AG20443 (cell line): Measurements from ENCODE around the gene FHIT.
A peak's percentile ranks its signal among the peaks of the same experiment; 100 is the strongest.

ENCODE experiments used
- DNase-seq: peaks from one replicate; pipeline ENCODE4 v3.0.0; 2012; ENCODE audit warnings: low spot score, mixed read lengths

FHIT gene

GRCh38 chr3:60160111-60160821 is 1091.0 kb downstream of the FHIT start:
- no peak for DNase-seq

DNA sequence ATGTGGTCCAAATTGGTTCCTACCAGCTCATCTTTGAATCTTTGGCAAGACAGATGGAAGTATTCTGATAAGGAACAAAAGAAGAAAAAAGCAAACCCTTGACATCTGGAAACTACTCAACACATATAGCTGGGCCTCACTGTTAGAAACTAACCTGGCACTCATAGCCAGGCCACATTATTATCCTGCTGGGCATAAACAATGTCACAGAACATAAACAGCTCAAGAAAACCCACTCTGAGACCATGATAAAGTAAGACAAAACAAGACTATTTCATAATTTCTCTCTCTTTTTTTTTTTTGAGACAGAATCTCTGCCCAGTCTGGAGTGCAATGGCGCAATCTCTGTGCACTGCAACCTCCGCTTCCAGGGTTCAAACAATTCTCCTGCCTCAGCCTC is 1093.2 kb downstream of the FHIT start:
- no peak for DNase-seq

- no peak for DNase-seq
These were observed 1097.2 kb downstream of the FHIT start for GRCh38 chr3:60154011-60154410.

DNA sequence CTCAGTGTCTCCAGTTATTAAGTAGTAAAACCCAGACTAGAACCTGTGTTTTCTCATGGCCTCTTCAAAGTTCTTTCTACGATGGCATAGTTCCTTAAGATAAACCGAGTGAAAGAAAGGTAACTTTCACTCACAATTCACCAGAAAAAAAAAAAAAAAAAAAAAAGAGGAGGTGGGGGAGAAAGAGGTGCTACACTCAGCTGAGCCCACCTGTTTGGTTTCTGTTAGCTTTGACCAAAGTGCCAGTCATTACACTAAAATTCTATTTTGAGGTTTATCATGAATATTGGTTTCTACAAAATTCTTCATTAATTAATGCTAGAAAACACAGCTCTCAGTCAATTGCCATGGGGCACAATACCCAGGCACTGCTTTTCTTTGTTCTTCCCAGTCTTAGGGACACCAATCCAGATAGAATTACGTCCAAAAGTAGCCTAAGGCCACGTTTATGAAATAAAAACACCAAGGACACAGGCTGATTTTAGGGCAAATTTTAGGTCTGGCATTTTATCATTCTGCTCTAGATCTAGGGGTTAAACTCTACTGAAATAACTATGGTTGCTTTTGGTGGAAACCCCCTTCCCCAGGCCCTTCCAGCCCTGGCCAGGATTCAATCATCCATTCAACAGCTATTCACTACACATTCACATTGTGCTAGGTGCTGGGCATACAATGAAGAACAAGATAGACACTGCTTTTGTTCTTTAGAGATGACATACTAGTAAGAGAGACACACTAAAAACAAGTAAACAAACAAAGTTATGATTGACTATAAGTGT is 1097.8 kb downstream of the FHIT start:
- DNase-seq, result no peak

DNA sequence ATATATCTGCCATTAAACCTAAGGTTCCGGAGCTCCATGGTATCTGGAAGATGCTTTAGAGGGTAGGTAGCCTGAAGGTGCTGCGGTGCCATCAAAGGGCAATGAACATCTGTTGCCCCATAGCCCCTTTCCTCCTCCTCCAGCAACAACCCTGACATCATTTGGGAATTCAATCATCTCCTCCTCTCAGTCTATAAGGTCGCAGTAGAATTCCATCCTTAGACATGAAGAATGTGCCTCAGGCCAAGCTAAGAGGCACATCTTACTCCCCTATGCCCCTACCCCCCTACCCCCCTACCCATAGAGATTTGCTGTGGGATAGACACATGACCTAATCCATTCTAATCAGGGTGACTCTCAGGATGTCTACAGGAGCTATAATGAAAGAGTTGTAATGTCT is 1101.8 kb downstream of the FHIT start:
- no peak for DNase-seq

GRCh38 chr3:60147249-60147950 is 1103.9 kb downstream of the FHIT start:
- no peak for DNase-seq

DNA sequence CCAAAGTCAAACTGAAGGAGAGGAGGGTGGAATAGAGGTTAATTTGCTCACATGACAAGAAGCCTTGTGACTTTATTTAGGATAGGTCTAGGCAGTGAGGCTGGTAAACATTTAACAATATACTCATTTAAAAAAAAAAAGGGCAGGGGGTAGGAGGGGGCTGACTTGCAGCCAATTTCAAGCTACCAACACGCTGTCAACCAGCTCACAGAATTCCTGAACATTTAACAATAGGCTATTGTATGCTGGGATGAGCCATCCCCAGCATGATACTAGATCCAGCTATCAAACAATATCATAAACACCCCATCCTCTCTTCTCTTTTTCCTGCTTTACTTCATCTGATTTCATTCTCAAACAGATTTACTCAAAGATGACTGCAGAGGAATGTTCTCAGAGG is 1105.1 kb downstream of the FHIT start:
- DNase-seq, result no peak

DNA sequence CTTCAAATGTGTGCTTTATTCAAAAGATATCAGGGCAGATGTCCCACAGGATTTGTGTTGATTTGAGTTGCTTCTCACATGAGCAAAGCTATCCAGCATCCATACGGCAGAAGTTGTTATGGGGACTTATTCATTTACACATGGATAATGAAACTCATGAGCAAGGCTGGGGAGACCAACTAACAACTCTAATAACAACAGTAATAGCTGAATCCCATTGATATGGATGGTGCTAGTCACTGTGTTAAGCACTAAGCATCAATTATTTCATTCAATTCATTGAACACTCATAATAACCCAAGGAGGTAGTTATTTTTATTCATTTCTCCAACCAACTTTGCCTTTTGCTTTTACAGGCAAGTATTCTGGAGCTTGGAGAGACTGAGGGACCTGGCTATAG is 1107.2 kb downstream of the FHIT start:
- DNase-seq, result no peak

GRCh38 chr3:60142009-60142408 is 1109.2 kb downstream of the FHIT start:
- no peak for DNase-seq

DNA sequence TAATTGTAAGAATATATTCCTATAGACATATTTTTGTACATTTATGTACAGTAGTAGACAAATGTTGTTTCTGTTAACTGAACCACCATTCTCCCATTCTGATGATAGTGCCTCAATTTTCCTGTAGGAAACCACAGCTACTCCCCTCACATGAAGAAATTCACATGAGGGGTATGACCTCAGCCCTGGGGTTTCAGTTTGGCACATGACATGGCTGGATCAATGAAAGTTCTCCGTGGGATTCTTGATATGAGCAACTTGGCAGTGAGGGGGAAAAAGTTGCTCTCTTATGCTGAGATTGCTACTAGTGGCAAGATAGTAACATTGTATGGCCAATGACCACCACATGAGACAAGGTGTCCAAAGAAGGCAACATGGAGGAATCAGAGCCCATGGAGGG is 1111.1 kb downstream of the FHIT start:
- no peak for DNase-seq

GRCh38 chr3:60136601-60137000 is 1114.7 kb downstream of the FHIT start:
- no peak for DNase-seq

GRCh38 chr3:60135474-60135873 is 1115.8 kb downstream of the FHIT start:
- no peak for DNase-seq

DNA sequence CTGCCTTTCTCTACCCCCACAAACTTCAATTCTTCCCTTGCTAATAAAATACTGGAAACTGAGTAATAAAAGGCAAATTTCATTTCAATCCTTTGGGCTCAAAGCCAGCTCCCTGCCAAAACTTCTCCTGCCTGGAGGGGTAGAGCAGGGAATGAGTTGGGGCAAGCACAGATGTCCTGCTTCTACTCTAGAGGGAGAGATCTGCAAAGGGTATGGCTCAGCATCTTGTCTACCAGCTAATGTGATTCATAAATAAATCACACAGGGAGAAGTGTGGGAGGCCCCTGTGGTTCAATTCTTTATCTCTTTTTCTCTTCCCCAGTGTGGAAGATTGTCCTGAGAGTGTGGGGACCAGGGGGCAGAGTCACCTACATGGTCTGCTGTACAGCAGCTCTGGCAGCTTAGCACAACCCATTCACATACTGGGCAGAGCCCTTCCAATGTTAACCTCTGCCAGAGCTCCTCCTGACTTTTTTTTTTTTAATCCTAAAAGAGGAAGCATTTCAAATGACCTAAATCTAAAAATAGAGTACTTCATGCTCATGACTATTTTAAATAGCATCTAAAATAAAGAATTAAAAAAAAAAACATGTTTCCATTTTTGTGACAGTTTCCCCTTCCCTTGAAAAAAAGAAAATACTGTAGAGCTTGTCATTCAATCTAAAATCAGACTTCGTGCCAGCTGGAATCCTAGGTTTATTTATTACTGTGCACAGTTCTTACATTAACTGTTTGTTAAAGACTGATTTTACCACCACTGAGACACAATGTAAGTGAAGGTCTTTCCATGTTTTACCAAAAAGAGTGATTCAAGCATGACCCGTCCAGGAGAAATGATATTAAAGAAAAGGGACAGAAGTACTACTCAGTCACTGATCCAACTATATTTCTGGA is 1117.7 kb downstream of the FHIT start:
- peak; percentile 13 for DNase-seq

GRCh38 chr3:60131618-60132017 is 1119.6 kb downstream of the FHIT start:
- DNase-seq, result no peak

GRCh38 chr3:60126511-60127304 is 1124.5 kb downstream of the FHIT start:
- peak; percentile 45 for DNase-seq

GRCh38 chr3:60125686-60126085 is 1125.6 kb downstream of the FHIT start:
- DNase-seq, result no peak

DNA sequence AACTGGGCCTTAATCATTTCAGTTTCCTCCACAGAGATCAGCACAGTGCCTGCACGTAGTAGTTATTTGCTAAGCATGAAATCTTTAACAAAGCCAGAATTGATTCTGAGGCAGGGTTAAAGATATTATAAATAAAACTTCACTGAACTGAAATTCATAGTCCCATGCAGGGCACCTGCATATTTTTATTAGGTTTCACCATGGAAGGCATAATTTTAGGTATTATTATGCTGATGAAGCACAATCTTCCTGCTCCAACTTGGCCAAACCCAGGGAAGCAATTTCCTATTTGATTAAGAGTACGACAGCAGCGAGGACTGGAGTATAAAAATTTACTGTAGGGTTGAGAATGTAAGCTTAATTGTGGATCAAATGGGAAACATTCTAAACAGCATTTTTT is 1131.0 kb downstream of the FHIT start:
- no peak for DNase-seq

DNA sequence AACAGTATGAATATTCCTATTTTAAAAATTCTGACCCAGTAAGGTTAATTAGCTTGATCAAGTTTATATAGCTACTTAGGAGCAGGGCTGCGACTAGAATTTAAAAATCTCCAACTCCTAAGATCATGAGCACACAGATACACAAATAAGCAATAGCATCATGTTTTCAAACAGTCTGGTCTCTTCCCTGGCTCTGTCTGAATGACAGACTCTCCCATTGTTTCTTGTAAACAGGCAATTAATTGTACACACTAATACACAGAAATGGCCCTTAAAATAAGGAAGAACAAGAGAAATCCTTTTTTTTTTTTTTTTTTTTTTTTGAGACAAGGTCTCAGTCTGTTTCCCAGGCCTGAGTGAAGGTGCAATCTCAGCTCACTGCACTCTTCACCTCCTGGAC is 1137.1 kb downstream of the FHIT start:
- no peak for DNase-seq

GRCh38 chr3:60107275-60107674 is 1144.0 kb downstream of the FHIT start:
- no peak for DNase-seq

DNA sequence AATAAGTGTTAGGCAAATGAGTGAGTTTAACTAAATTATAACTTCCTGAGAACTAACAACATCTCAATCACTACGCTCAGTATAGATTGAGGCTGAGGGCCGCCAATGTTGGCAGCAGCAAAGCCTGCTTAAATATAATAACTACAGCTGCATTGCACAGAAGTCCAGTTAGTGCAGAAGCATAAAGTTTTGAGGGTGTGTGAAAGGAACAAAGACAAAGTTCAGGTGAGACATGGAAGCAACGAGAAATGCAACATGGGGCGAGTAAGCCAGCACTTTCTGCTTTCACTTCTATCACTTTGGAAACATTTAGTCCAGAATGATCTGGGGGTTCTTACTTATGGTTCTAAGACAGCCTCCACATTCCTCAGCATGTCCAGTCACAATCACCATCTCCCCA is 1149.1 kb downstream of the FHIT start:
- no peak for DNase-seq

GRCh38 chr3:60101621-60102020 is 1149.6 kb downstream of the FHIT start:
- no peak for DNase-seq
